Uterus (tissue), 4 donors: ENCODE data around the gene MXRA7. TPM values are rescaled to one million over a fixed set of nuclear protein-coding genes. Genes with fewer than 3 reads are reported as not detected.
"Not testable (repeated sequence)": the region's sequence is repeated elsewhere in the genome, so short reads cannot be mapped to it uniquely, and the experiment has no call there.

Experiments
- DNase-seq, 2 donors: peaks; one replicate each; pipeline ENCODE4 v3.0.0-alpha.2; 2019 to 2020
- H3K27ac ChIP-seq, 2 donors: fragments of 200-600 bp; sonication (generic); 1 replicate in 1 of 2; 2 replicates in 1 of 2; pipeline ENCODE4 v1.5.1; 2016 to 2018
- H3K27me3 ChIP-seq, 2 donors: fragments of 200-600 bp; sonication (generic); one replicate each; pipeline ENCODE4 v1.5.1; 2018 to 2019; ENCODE audit warnings: control low read depth in 1 of 2
- H3K36me3 ChIP-seq, 2 donors: fragments of 200-600 bp; sonication (generic); one replicate each; pipeline ENCODE4 v1.5.1; 2019; ENCODE audit warnings: control low read depth in 1 of 2
- H3K4me1 ChIP-seq, 2 donors: fragments of 200-600 bp; sonication (generic); one replicate each; pipeline ENCODE4 v1.5.1; 2018 to 2019; ENCODE audit warnings: control low read depth in 1 of 2
- H3K4me3 ChIP-seq, 2 donors: fragments of 200-600 bp; sonication (generic); 1 replicate in 1 of 2; 2 replicates in 1 of 2; pipeline ENCODE4 v1.5.1; 2018 to 2019; ENCODE audit warnings: mild to moderate bottlenecking in 1 of 2
- H3K9me3 ChIP-seq, 2 donors: fragments of 200-600 bp; sonication (generic); one replicate each; pipeline ENCODE4 v1.5.1; 2019; ENCODE audit warnings: control low read depth in 1 of 2
- CTCF ChIP-seq, 4 experiments: fragments of 200-600 bp in 2 of 4; fragments of 450-650 bp in 2 of 4; sonication (generic) in 2 of 4; IDR thresholded peaks; one replicate each; pipeline ENCODE4 v1.5.1; 2016 to 2019; ENCODE audit warnings: antibody characterized with exemption in 4 of 4, mild to moderate bottlenecking in 2 of 4, moderate library complexity in 1 of 4
- POLR2A ChIP-seq, 2 donors: fragments of 450-650 bp; IDR thresholded peaks; one replicate each; pipeline ENCODE4 v1.6.1; 2016; ENCODE audit warnings: antibody characterized with exemption in 2 of 2, mild to moderate bottlenecking in 1 of 2, moderate library complexity in 1 of 2
- intact Hi-C: fragments of 100-400 bp; cut with DNase I; formaldehyde crosslinking; loops from one replicate; pipeline ENCODE4 v1.15.1; 2023; ENCODE audit warnings: low total_unique reads
- total RNA-seq, 4 donors: library from RNA; depleted of rRNA in 3 of 4; stranded (reverse); fragments of >200 nt in 3 of 4; gene quantifications; one replicate each; pipeline versions ENCODE4 v1.1.0 to v1.2.4, GENCODE V29; 2014 to 2023
- donor health status: DM: yes; HTN: yes; CAD: no.

MXRA7 gene
- total RNA-seq, 4 donors from 2014 or later: 174 to 250 (median 197) TPM

- TF ChIP-seq CTCF (IDR thresholded peaks at IDR 0.05): no peak
- H3K36me3 ChIP-seq: no peaks in the 10 kb centered on the region
- intact Hi-C loops: no loop called here
- H3K4me1 ChIP-seq: no peaks in the 10 kb centered on the region
- DNase-seq: no peak
- no peaks in the 10 kb centered on the region for H3K9me3 ChIP-seq
- no peak overlapping the region for H3K27ac ChIP-seq
- H3K27me3 ChIP-seq: no peaks in the 10 kb centered on the region
- no peak overlapping the region for H3K4me3 ChIP-seq
These were observed 42.5 kb upstream of the MXRA7 start for GRCh38 chr17:76753061-76753961.

- no peaks in the 10 kb centered on the region for H3K27me3 ChIP-seq
- H3K27ac ChIP-seq: no peak overlapping the region
- no peaks in the 10 kb centered on the region for H3K36me3 ChIP-seq
- no peaks in the 10 kb centered on the region for H3K9me3 ChIP-seq
- no peaks in the 10 kb centered on the region for H3K4me1 ChIP-seq
- intact Hi-C loops: no loop called here
- TF ChIP-seq CTCF (IDR thresholded peaks at IDR 0.05): no peak
- DNase-seq: no peak
- no peak overlapping the region for H3K4me3 ChIP-seq
These were observed 41.2 kb upstream of the MXRA7 start for GRCh38 chr17:76752006-76752405.

- Histone ChIP-seq H3K27ac (no peak overlapping the region), H3K36me3 (no peaks in the 10 kb centered on the region)
These were observed 40.7 kb upstream of the MXRA7 start for GRCh38 chr17:76751416-76751993.

GRCh38 chr17:76748657-76749056, 37.9 kb upstream of the MXRA7 start:
- no peak for DNase-seq
- H3K9me3 ChIP-seq: no peaks in the 10 kb centered on the region
- TF ChIP-seq CTCF (IDR thresholded peaks at IDR 0.05) (no peak), POLR2A (IDR thresholded peaks at IDR 0.05) (no peak)
- H3K4me3 ChIP-seq: no peak overlapping the region
- intact Hi-C loops: loop anchor here (10.0 kb wide), 1 partner anchor 504 kb away; the partner anchor contains the start of gene RNF157
- no peaks in the 10 kb centered on the region for H3K36me3 ChIP-seq
- H3K27ac ChIP-seq: no peak overlapping the region
- no peaks in the 10 kb centered on the region for H3K27me3 ChIP-seq
- no peaks in the 10 kb centered on the region for H3K4me1 ChIP-seq

More at GRCh38 chr17:76751416-76751993, 40.7 kb upstream of the MXRA7 start:
- H3K27me3 ChIP-seq: no peaks in the 10 kb centered on the region
- DNase-seq: no peak
- H3K4me1 ChIP-seq: no peaks in the 10 kb centered on the region
- no peaks in the 10 kb centered on the region for H3K9me3 ChIP-seq
- intact Hi-C loops: no loop called here
- H3K4me3 ChIP-seq: no peak overlapping the region
- TF ChIP-seq POLR2A (IDR thresholded peaks at IDR 0.05) (no peak), CTCF (IDR thresholded peaks at IDR 0.05) (no peak)

GRCh38 chr17:76747716-76748363, 37.1 kb upstream of the MXRA7 start:
- no peak overlapping the region for H3K4me3 ChIP-seq
- TF ChIP-seq POLR2A (IDR thresholded peaks at IDR 0.05) (no peak), CTCF (IDR thresholded peaks at IDR 0.05) (no peak)
- DNase-seq: no peak
- no peaks in the 10 kb centered on the region for H3K9me3 ChIP-seq
- intact Hi-C loops: loop anchor here (10.0 kb wide), 1 partner anchor 503 kb away; the partner anchor contains the start of gene RNF157
- H3K4me1 ChIP-seq: no peaks in the 10 kb centered on the region
- H3K27ac ChIP-seq: no peak overlapping the region
- no peaks in the 10 kb centered on the region for H3K36me3 ChIP-seq
- H3K27me3 ChIP-seq: no peaks in the 10 kb centered on the region

GRCh38 chr17:76745785-76746184, 35.0 kb upstream of the MXRA7 start:
- H3K27me3 ChIP-seq, H3K9me3 ChIP-seq, H3K4me1 ChIP-seq, DNase-seq, H3K36me3 ChIP-seq, H3K27ac ChIP-seq, H3K4me3 ChIP-seq: not testable (repeated sequence)
- intact Hi-C loops: loop anchor here (10.0 kb wide), 1 partner anchor 501 kb away; the partner anchor contains the start of gene RNF157
